MCF 10A (cell line): ENCODE measurements around the gene DBN1. TPM values are rescaled to one million over a fixed set of nuclear protein-coding genes. Genes with fewer than 3 reads are reported as not detected.

Experiments
- BruUV-seq: library from RNA; stranded (reverse); fragments of 400-500 nt; replicated peaks from 2 replicates; lab custom pipeline; 2021; lab: Mats Ljungman, UMichigan
- CTCF ChIA-PET: fragments of 300-600 bp; sonication (Branson Sonifier 250); formaldehyde crosslinking; extraction: SDS; loops from one replicate; lab custom pipeline; 2021; ENCODE audit warnings: antibody characterized with exemption, inconsistent platforms; lab: Yijun Ruan, JAX
- POLR2A ChIA-PET: fragments of 300-600, 350-650 bp; sonication (Branson Sonifier 250); formaldehyde crosslinking; extraction: SDS; loops from one replicate; lab custom pipeline; 2020; ENCODE audit warnings: antibody characterized with exemption, inconsistent platforms; lab: Yijun Ruan, JAX
- DNase-seq: peaks from one replicate; pipeline ENCODE4 v3.0.0-alpha.2; 2018; ENCODE audit not compliant: unreplicated experiment
- H3K27ac Mint-ChIP-seq: one replicate; pipeline ENCODE4 v1.8.0; 2022; ENCODE audit warnings: mild to moderate bottlenecking, low read depth, mixed read lengths; ENCODE audit not compliant: unreplicated experiment
- H3K27me3 Mint-ChIP-seq: one replicate; pipeline ENCODE4 v1.8.0; 2022; ENCODE audit warnings: mixed read lengths; ENCODE audit not compliant: insufficient read depth, unreplicated experiment
- H3K36me3 Mint-ChIP-seq: one replicate; pipeline ENCODE4 v1.8.0; 2022; ENCODE audit warnings: mild to moderate bottlenecking, moderate library complexity, mixed read lengths; ENCODE audit not compliant: insufficient read depth, unreplicated experiment
- H3K4me1 Mint-ChIP-seq: one replicate; pipeline ENCODE4 v1.8.0; 2022; ENCODE audit warnings: mixed read lengths; ENCODE audit not compliant: insufficient read depth, unreplicated experiment
- H3K4me3 Mint-ChIP-seq: one replicate; pipeline ENCODE4 v1.8.0; 2022; ENCODE audit warnings: mild to moderate bottlenecking, moderate library complexity, mixed read lengths; ENCODE audit not compliant: unreplicated experiment
- H3K9me3 Mint-ChIP-seq: one replicate; pipeline ENCODE4 v1.8.0; 2022; ENCODE audit warnings: mixed read lengths; ENCODE audit not compliant: unreplicated experiment
- intact Hi-C: fragments of 100-400 bp; cut with micrococcal nuclease; formaldehyde crosslinking; loops from 2 replicates; pipeline ENCODE4 v1.14.1; 2022
- total RNA-seq: library from RNA; stranded (reverse); gene quantifications from 2 replicates; pipeline ENCODE4 v1.2.3, GENCODE V29; 2022
- TF ChIP-seq, protein P1 (sequence below): fragments of 200-600 bp; IDR thresholded peaks from one replicate; pipeline ENCODE4 v1.8.0; 2022; ENCODE audit warnings: antibody characterized with exemption, mild to moderate bottlenecking; ENCODE audit not compliant: unreplicated experiment

DBN1 gene
- total RNA-seq, 1 experiment from 2014 or later = 165 TPM

GRCh38 chr5:177509381-177509951 is 36.0 kb upstream of the DBN1 start, which contains the start of gene DOK3:
TSS of gene DOK3 (minus strand) at chr5:177509826. CDS start at chr5:177509540, 286 bp downstream.
- no peaks in the 10 kb centered on the region for H3K9me3 Mint-ChIP-seq
- no peak within 1 kb of the TSS for H3K27ac Mint-ChIP-seq

DNA sequence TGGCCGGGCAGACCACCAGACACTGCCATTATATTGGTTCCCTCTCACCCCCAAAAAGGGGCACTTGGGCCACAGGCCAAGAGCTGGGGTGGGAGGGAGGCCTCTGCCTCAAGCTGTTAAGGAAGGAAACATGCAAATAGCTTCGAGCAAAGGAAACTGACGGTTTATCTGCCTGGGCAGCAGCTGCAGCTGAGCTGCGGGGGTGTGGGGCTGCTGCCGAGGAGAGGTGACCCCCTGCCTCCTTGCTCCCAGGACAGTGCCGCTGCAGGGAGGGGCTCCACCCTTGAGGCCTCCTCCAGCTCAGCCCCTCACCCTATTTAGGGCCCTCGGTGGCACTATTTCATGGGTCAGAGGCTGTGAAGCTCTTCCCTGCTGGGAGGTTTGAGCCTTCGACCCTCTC is 35.4 kb upstream of the DBN1 start:
- no peaks in the 10 kb centered on the region for H3K9me3 Mint-ChIP-seq
- TF ChIP-seq, protein P1, sequence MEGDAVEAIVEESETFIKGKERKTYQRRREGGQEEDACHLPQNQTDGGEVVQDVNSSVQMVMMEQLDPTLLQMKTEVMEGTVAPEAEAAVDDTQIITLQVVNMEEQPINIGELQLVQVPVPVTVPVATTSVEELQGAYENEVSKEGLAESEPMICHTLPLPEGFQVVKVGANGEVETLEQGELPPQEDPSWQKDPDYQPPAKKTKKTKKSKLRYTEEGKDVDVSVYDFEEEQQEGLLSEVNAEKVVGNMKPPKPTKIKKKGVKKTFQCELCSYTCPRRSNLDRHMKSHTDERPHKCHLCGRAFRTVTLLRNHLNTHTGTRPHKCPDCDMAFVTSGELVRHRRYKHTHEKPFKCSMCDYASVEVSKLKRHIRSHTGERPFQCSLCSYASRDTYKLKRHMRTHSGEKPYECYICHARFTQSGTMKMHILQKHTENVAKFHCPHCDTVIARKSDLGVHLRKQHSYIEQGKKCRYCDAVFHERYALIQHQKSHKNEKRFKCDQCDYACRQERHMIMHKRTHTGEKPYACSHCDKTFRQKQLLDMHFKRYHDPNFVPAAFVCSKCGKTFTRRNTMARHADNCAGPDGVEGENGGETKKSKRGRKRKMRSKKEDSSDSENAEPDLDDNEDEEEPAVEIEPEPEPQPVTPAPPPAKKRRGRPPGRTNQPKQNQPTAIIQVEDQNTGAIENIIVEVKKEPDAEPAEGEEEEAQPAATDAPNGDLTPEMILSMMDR = no peak
- POLR2A ChIA-PET = interaction anchor here (0.6 to 1.2 kb wide), 3 partner anchors 8 to 194 kb away, joined by 3 read pairs; no protein-coding TSS in a partner anchor
- H3K27me3 Mint-ChIP-seq = no peaks in the 10 kb centered on the region
- no peak for DNase-seq
- intact Hi-C loops = no loop called here
- H3K4me3 Mint-ChIP-seq = no peak overlapping the region
- BruUV-seq = no TSS peak
- H3K36me3 Mint-ChIP-seq = peaks cover 37% of the 10 kb centered on the region
- peaks cover 2% of the 10 kb centered on the region for H3K4me1 Mint-ChIP-seq
- H3K27ac Mint-ChIP-seq = no peak overlapping the region
- CTCF ChIA-PET = interaction anchor here (0.6 to 4.1 kb wide), 7 partner anchors 8 to 615 kb away, joined by 3 to 51 read pairs (median 4); partner anchors contain the start of genes PDLIM7 and TMED9

More at GRCh38 chr5:177509381-177509951, 36.0 kb upstream of the DBN1 start, which contains the start of gene DOK3:
- TF ChIP-seq, protein P1 = no peak
- intact Hi-C loops = no loop called here
- no TSS peak for BruUV-seq
- Mint-ChIP-seq H3K27me3 (no peaks in the 10 kb centered on the region), H3K4me1 (peaks cover 8% of the 10 kb centered on the region), H3K4me3 (no peak within 1 kb of the TSS), H3K36me3 (peaks cover 43% of the 10 kb centered on the region)
- no peak for DNase-seq
- ChIA-PET CTCF (interaction anchor here (1.0 to 4.1 kb wide), 5 partner anchors 8 to 105 kb away, joined by 4 to 51 read pairs (median 7); partner anchors contain the start of genes PDLIM7 and TMED9), POLR2A (interaction anchor here (0.7 to 1.4 kb wide), 3 partner anchors 8 to 195 kb away, joined by 3 to 4 read pairs (median 3); no protein-coding TSS in a partner anchor)

DNA sequence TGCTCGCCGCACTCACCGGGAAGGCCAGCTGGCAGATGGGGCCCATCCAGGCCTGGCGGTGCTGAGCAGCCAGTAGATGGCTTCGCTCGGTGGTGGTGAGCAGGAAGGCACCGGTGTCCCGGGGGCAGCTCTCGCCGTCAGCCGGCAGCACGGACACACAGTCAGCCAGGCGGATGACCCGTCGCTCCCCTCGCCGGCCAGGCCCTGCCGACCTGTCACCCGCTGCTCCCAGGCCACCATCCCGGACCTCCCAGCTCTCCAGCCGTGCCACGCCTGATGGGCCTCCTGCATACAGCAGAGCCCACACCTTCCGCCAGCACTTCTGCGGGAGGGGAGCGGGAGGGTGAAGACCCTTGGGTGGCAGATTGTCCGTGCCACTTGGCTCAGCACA is 34.8 kb upstream of the DBN1 start:
- ChIA-PET POLR2A (interaction anchor here (1.2 kb wide), 1 partner anchor 9 kb away, joined by 3 read pairs; no protein-coding TSS in a partner anchor), CTCF (interaction anchor here (0.8 to 3.0 kb wide), 6 partner anchors 10 to 616 kb away, joined by 3 to 10 read pairs (median 4); partner anchors contain the start of gene PDLIM7)
- intact Hi-C loops = no loop called here
- Mint-ChIP-seq H3K9me3 (no peaks in the 10 kb centered on the region), H3K27me3 (no peaks in the 10 kb centered on the region), H3K27ac (no peak overlapping the region), H3K4me3 (no peak overlapping the region), H3K4me1 (peaks cover 2% of the 10 kb centered on the region), H3K36me3 (peaks cover 30% of the 10 kb centered on the region)
- no peak for DNase-seq
- BruUV-seq = no TSS peak
- TF ChIP-seq, protein P1 = no peak

DNA sequence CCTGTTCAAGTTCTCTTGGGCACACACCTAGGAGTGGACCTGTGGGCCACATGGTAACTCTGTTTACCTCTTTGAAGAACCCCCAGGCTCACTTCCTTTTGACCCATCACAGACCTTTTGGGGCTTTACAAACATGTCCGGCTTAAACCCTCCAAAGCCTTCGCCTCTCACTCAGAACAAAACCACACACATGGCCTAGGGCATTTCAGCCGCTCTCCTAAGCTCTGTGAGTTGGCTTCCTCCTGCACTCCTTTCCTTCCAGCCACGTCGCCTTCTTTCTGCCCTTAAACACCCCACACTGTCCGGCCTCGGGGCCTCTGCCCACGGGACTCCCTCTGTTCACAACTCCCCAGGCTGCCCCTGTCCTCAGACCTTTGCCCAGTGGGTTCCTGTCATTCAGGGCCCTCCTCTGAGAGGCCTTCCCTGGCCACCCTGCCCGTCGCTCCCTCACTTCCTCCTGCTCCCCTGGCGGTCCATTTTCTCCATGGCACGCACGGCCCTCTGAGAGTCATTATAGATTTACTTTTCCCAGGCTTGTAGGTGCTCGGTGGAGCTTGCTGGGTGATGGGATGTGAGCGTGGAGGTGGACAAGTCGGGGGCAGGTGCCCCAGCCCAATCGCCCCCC is 34.3 kb upstream of the DBN1 start:
- H3K9me3 Mint-ChIP-seq = no peaks in the 10 kb centered on the region
- BruUV-seq = no TSS peak
- POLR2A ChIA-PET = interaction anchor here (1.0 kb wide), 1 partner anchor 10 kb away, joined by 4 read pairs; no protein-coding TSS in a partner anchor
- TF ChIP-seq, protein P1 = no peak
- peaks cover 7% of the 10 kb centered on the region for H3K4me1 Mint-ChIP-seq
- intact Hi-C loops = no loop called here
- DNase-seq = no peak
- H3K27me3 Mint-ChIP-seq = no peaks in the 10 kb centered on the region
- no peak overlapping the region for H3K4me3 Mint-ChIP-seq
- CTCF ChIA-PET = interaction anchor here (0.8 to 3.0 kb wide), 9 partner anchors 10 to 394 kb away, joined by 3 to 12 read pairs (median 4); partner anchors contain the start of gene PDLIM7
- H3K36me3 Mint-ChIP-seq = peaks cover 25% of the 10 kb centered on the region
- H3K27ac Mint-ChIP-seq = no peak overlapping the region
